IMR-90 (cell line): ENCODE results near the gene CEACAM1. TPM values are rescaled to one million over a fixed set of nuclear protein-coding genes. Genes with fewer than 3 reads are reported as not detected.

Source experiments
- microRNA-seq, 2 experiments: library from miRNA; stranded (forward) in 1 of 2; unstranded in 1 of 2; fragments of 10-50 nt in 1 of 2; fragments of <30 nt in 1 of 2; gene quantifications in 1 of 2; microRNA quantifications in 1 of 2; one replicate each; pipeline versions ENCODE3 to v1.1.0; 2013 to 2020; ENCODE audit not compliant: insufficient read depth in 1 of 2, insufficient read length in 1 of 2, unreplicated experiment in 1 of 2
- polyA plus RNA-seq, 3 experiments: library from polyadenylated mRNA; depleted of rRNA; stranded (reverse); fragments of >200 nt; gene quantifications; 2 replicates each; pipeline ENCODE4 v1.2.3, GENCODE V29; 2012; ENCODE audit warnings: low replicate concordance in 1 of 3
- small RNA-seq, 5 experiments: library from RNA; depleted of rRNA; stranded (forward); fragments of <200 nt; gene quantifications; one replicate each; pipeline ENCODE3, GENCODE V24; 2012
- total RNA-seq: library from RNA; depleted of rRNA; stranded (reverse); fragments of >200 nt; gene quantifications from 2 replicates; pipeline ENCODE4 v1.2.3, GENCODE V29; 2012; rRNA removed

CEACAM1 gene
- total and polyA plus RNA-seq, 2 of the 4 experiments (the other 2 are of a cell fraction) = not detected

Small RNAs within 50 kb of the gene (microRNA-seq; reads per million reads assigned to microRNA genes)
- not detected for gene RNU4-60P (ENCODE audit: insufficient read depth, insufficient read length)

Small RNAs within 50 kb of the gene (small RNA-seq; reads per million reads assigned to genes)
- gene RNU4-60P = 0 reads per million in 5 experiments

Other genes starting within 250 kb of the CEACAM1 start
- gene PRR19, start 226.3 kb downstream of the CEACAM1 start, total RNA-seq = 0.28 and 0.36 TPM in 2 replicates
- gene PRR19, start 226.3 kb downstream of the CEACAM1 start, polyA plus RNA-seq (2012; rRNA removed) = 1.6 and 1.8 TPM in 2 replicates
- 71.2 and 76.4 TPM in 2 replicates for gene PAFAH1B3, start 225.9 kb downstream of the CEACAM1 start, total RNA-seq
- gene PAFAH1B3, start 225.9 kb downstream of the CEACAM1 start, polyA plus RNA-seq (2012; rRNA removed) = 64.3 and 69.7 TPM in 2 replicates
- gene TMEM145, start 215.2 kb downstream of the CEACAM1 start, total RNA-seq = under 0.01 and 2.5 TPM in 2 replicates
- 0.09 and 0.41 TPM in 2 replicates for gene TMEM145, start 215.2 kb downstream of the CEACAM1 start, polyA plus RNA-seq (2012; rRNA removed)
- gene MEGF8, start 202.8 kb downstream of the CEACAM1 start, total RNA-seq = 2.3 and 2.5 TPM in 2 replicates
- gene MEGF8, start 202.8 kb downstream of the CEACAM1 start, polyA plus RNA-seq (2012; rRNA removed) = 12.5 and 13.7 TPM in 2 replicates
- not detected in 2 replicates for gene CNFN, start 138.2 kb downstream of the CEACAM1 start, total RNA-seq
- 1.0 and 1.2 TPM in 2 replicates for gene CNFN, start 138.2 kb downstream of the CEACAM1 start, polyA plus RNA-seq (2012; rRNA removed)
- 0.83 and 1.1 TPM in 2 replicates for gene LIPE, start 101.1 kb downstream of the CEACAM1 start, total RNA-seq
- gene LIPE, start 101.1 kb downstream of the CEACAM1 start, polyA plus RNA-seq (2012; rRNA removed) = 5.4 and 5.9 TPM in 2 replicates
- not detected in 2 replicates for gene CXCL17, start 85.5 kb downstream of the CEACAM1 start, total RNA-seq
- not detected in 2 replicates for gene CXCL17, start 85.5 kb downstream of the CEACAM1 start, polyA plus RNA-seq (2012; rRNA removed)
- not detected in 2 replicates for gene CEACAM8, start 66.4 kb upstream of the CEACAM1 start, total RNA-seq
- not detected in 2 replicates for gene CEACAM8, start 66.4 kb upstream of the CEACAM1 start, polyA plus RNA-seq (2012; rRNA removed)
- gene PSG3, start 212.0 kb upstream of the CEACAM1 start, total RNA-seq = not detected in 2 replicates
- 0.03 and 0.10 TPM in 2 replicates for gene PSG3, start 212.0 kb upstream of the CEACAM1 start, polyA plus RNA-seq (2012; rRNA removed)
- gene PSG8, start 237.2 kb upstream of the CEACAM1 start, total RNA-seq = 0.18 TPM in 1 of 2 replicates, not detected in the other
- gene PSG8, start 237.2 kb upstream of the CEACAM1 start, polyA plus RNA-seq (2012; rRNA removed) = 0.10 TPM in 1 of 2 replicates, not detected in the other